ENCODE data around the gene TBC1D13. TPM values are rescaled to one million over a fixed set of nuclear protein-coding genes. Genes with fewer than 3 reads are reported as not detected.

The TBC1D13 gene
- total and polyA plus RNA-seq, 2 of the 13 experiments (the other 11 are each of a cell fraction or from before 2014, with no cell fraction given): 17.9 to 19.7 TPM

GRCh38 chr9:128743421-128743820 lies 43.6 kb upstream of the TBC1D13 start:
- DNase-seq (ENCODE audit: low spot score) (no peak), FAIRE-seq (no peak), ATAC-seq (no peak)
- H3K4me3 ChIP-seq (replicated peaks in 1 of 3; ENCODE audit: insufficient read depth in 1 of 3, low read depth in 2 of 3, low read length in 3 of 3): no peak overlapping the region
- intact Hi-C loops (cut with micrococcal nuclease; ENCODE audit: unreplicated experiment) (no loop called here), in situ Hi-C loops (cut with HindIII; ENCODE audit: extremely low pct_ligation_motif_present, low pct_unique_long_range_greater_than_20kb) (no loop called here)
- no peak overlapping the region for H3K4me2 ChIP-seq (ENCODE audit: low read depth, low read length)
- BruUV-seq (replicated peaks): no TSS peak
- H3K9me3 ChIP-seq (ENCODE audit: low read length): no peaks in the 10 kb centered on the region
- 79% methylated on average over 1 of the region's 1 CpG for WGBS (ENCODE audit: low lambda C conversion rate)
- H3K36me3 ChIP-seq (replicated peaks in 1 of 2; ENCODE audit: control insufficient read depth in 1 of 2, insufficient read depth in 2 of 2, low read length in 2 of 2): peaks cover 0 to 2% of the 10 kb centered on the region in 2 experiments; a peak in 1 of 5 replicates
- no peaks in the 10 kb centered on the region for H3K27me3 ChIP-seq (ENCODE audit: control insufficient read depth in 1 of 2, insufficient read depth in 2 of 2, low read length in 2 of 2)
- no peak overlapping the region for H3K9ac ChIP-seq (ENCODE audit: insufficient read depth, low read depth, low read length)
- CTCF ChIA-PET (ENCODE audit: low intra/inter-chr PET ratio, low total read pairs): no interaction called here
- no peak overlapping the region for H2AFZ ChIP-seq (ENCODE audit: low read length)
- H4K20me1 ChIP-seq (ENCODE audit: insufficient read depth, low read length): no peaks in the 10 kb centered on the region
- no peak overlapping the region for H3K27ac ChIP-seq (ENCODE audit: extremely low read length, insufficient read depth, low read length)
- no peaks in the 10 kb centered on the region for H3K4me1 ChIP-seq (ENCODE audit: insufficient read depth, low read length)
- H3K79me2 ChIP-seq (ENCODE audit: insufficient read depth, low read length): no peaks in the 10 kb centered on the region
- POLR2A ChIA-PET: no interaction called here
- TF ChIP-seq MZF1 (CRISPR knock-in tag; IDR thresholded peaks at IDR 0.05; ENCODE audit: borderline replicate concordance) (no peak), DRAP1 (CRISPR knock-in tag; IDR thresholded peaks at IDR 0.05) (no peak), ZBTB26 (CRISPR knock-in tag; IDR thresholded peaks at IDR 0.05; ENCODE audit: borderline replicate concordance) (no peak), ZNF20 (CRISPR knock-in tag; IDR thresholded peaks at IDR 0.05) (no peak), ZNF121 (CRISPR knock-in tag; IDR thresholded peaks at IDR 0.05) (peak; percentile 36; the same call in 1 of the 2 replicates), RAD51 (IDR thresholded peaks at IDR 0.05; ENCODE audit: borderline replicate concordance) (no peak), TRAFD1 (CRISPR knock-in tag; IDR thresholded peaks at IDR 0.05; ENCODE audit: borderline replicate concordance) (no peak)
